HG02970 (cell line): Measurements from ENCODE around the gene NARS2.

ENCODE experiments used
- ATAC-seq: cut with Tn5 transposase; IDR thresholded peaks from one replicate; pipeline ENCODE4 v1.9.1; 2021; ENCODE audit warnings: mild to moderate bottlenecking, moderate library complexity, moderate number of reproducible peaks; ENCODE audit not compliant: unreplicated experiment, low FRiP score

Gene NARS2

GRCh38 chr11:78451371-78452150, 123.1 kb downstream of the NARS2 start:
- no peak for ATAC-seq

- ATAC-seq, result no peak
These were observed 123.8 kb downstream of the NARS2 start for GRCh38 chr11:78450866-78451265.

GRCh38 chr11:78449866-78450265, 124.8 kb downstream of the NARS2 start:
- ATAC-seq, result no peak

GRCh38 chr11:78446210-78446609, 128.5 kb downstream of the NARS2 start:
- ATAC-seq, result no peak

- no peak for ATAC-seq
These were observed 129.9 kb downstream of the NARS2 start for GRCh38 chr11:78444726-78445125.

- ATAC-seq, result no peak
These were observed 132.7 kb downstream of the NARS2 start for GRCh38 chr11:78441956-78442355.

- ATAC-seq, result no peak
These were observed 136.2 kb downstream of the NARS2 start for GRCh38 chr11:78438298-78438975.

GRCh38 chr11:78432956-78433355, 141.7 kb downstream of the NARS2 start:
- no peak for ATAC-seq

GRCh38 chr11:78432058-78432515, 142.6 kb downstream of the NARS2 start:
- ATAC-seq, result no peak

GRCh38 chr11:78429660-78430059, 145.0 kb downstream of the NARS2 start:
- ATAC-seq, result no peak

GRCh38 chr11:78429209-78429608, 145.5 kb downstream of the NARS2 start:
- ATAC-seq, result no peak

- ATAC-seq, result no peak
These were observed 145.9 kb downstream of the NARS2 start for GRCh38 chr11:78428773-78429172.

- no peak for ATAC-seq
These were observed 146.4 kb downstream of the NARS2 start for GRCh38 chr11:78428266-78428636.

GRCh38 chr11:78427615-78428265, 146.9 kb downstream of the NARS2 start:
- no peak for ATAC-seq

- no peak for ATAC-seq
These were observed 147.8 kb downstream of the NARS2 start for GRCh38 chr11:78426845-78427244.

GRCh38 chr11:78425399-78426070, 149.1 kb downstream of the NARS2 start:
- no peak for ATAC-seq

GRCh38 chr11:78424334-78425270, 150.1 kb downstream of the NARS2 start:
- no peak for ATAC-seq

- no peak for ATAC-seq
These were observed 151.4 kb downstream of the NARS2 start for GRCh38 chr11:78423241-78423640.

GRCh38 chr11:78420796-78421209, 153.9 kb downstream of the NARS2 start:
- no peak for ATAC-seq

- no peak for ATAC-seq
These were observed 154.4 kb downstream of the NARS2 start for GRCh38 chr11:78420255-78420764.
